ENCODE data around the gene CYGB.

- TF ChIP-seq, protein P1, sequence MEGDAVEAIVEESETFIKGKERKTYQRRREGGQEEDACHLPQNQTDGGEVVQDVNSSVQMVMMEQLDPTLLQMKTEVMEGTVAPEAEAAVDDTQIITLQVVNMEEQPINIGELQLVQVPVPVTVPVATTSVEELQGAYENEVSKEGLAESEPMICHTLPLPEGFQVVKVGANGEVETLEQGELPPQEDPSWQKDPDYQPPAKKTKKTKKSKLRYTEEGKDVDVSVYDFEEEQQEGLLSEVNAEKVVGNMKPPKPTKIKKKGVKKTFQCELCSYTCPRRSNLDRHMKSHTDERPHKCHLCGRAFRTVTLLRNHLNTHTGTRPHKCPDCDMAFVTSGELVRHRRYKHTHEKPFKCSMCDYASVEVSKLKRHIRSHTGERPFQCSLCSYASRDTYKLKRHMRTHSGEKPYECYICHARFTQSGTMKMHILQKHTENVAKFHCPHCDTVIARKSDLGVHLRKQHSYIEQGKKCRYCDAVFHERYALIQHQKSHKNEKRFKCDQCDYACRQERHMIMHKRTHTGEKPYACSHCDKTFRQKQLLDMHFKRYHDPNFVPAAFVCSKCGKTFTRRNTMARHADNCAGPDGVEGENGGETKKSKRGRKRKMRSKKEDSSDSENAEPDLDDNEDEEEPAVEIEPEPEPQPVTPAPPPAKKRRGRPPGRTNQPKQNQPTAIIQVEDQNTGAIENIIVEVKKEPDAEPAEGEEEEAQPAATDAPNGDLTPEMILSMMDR (conservative IDR thresholded peaks at IDR 0.05; ENCODE audit: low read depth, low read length): no peak
- TF ChIP-seq EZH2 (IDR thresholded peaks at IDR 0.05; ENCODE audit: borderline replicate concordance, low read depth, low read length, poor library complexity, severe bottlenecking): no peak
Observed at GRCh38 chr17:76537578-76538280, at the start of gene CYGB.

All from A673 (cell line).